SK-MEL-5 (cell line): Measurements from ENCODE around the gene RBMS1. TPM values are rescaled to one million over a fixed set of nuclear protein-coding genes. Genes with fewer than 3 reads are reported as not detected.
"Not testable (repeated sequence)": the region's sequence is repeated elsewhere in the genome, so short reads cannot be mapped to it uniquely, and the experiment has no call there.

Experiments used
- DNase-seq: peaks from one replicate; pipeline ENCODE4 v3.0.0-alpha.2; 2016; ENCODE audit warnings: low read depth, low spot score
- in situ Hi-C: cut with HindIII; loops from 2 replicates; pipeline ENCODE4 v1.10.0; 2016; ENCODE audit warnings: low sequenced_read_pairs, high pct_unique_total_duplicates, low pct_unique_long_range_greater_than_20kb
- total RNA-seq: library from RNA; depleted of rRNA; stranded (reverse); fragments of >200 nt; shearing (Covaris generic); gene quantifications from 2 replicates; pipeline ENCODE4 v1.2.3, GENCODE V29; 2014

RBMS1 gene
- total RNA-seq, 1 experiment from 2014 or later, result 56.8 TPM

DNA sequence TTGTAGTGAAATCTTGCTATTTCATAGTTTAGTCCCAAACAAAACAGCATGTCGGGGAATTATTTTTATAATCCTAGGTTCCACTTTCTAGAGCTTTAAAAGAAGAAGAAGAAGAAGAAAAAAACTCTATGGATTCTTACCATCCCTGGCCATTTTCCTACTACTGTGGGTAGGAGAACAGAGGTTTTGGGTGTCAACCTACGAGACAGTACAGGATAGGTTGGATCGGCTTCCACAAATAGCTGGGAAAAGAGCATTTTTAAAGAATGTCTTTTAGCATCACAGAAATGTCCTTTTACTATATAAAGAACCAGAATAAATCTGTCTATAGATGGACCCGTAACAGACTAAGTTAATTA lies 65.2 kb downstream of the RBMS1 start:
- no peak for DNase-seq
- in situ Hi-C loops, result no loop called here

DNA sequence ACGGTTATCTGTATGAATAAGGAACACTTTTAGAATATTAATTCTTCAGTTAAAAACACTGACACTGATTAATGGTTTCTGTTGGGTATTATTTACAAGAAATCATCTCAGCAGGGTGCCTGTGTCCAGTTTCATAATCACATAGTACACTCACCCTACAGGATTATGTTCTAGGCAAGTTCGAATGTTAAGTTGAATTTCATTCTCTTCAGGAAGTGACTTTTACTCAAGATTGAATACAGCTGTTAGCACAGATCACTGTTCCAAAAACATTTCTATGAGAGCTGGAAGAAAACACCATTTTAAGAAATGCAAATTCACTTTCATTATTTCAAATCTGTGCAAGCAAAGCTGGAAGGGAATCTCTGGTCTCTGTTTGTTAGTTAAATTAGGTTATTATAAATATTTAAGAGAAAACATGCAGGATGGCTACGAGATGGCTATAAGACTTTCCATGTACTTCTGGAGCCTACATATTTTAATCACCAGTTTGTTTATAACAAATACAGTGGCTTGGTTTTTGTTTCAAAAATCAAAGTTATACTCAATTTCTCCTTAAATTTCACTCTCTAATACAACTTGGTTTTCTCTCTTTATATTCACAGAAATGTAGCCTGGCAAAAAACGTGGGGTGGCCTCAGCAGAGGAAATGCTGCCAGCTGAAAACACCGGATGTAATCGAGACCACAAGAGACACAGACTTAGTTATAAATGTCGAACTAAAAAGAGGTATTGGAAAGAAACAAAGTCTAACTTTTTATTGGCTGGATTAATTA lies 65.8 kb downstream of the RBMS1 start:
- DNase-seq, result peak; percentile 30
- in situ Hi-C loops, result no loop called here

DNA sequence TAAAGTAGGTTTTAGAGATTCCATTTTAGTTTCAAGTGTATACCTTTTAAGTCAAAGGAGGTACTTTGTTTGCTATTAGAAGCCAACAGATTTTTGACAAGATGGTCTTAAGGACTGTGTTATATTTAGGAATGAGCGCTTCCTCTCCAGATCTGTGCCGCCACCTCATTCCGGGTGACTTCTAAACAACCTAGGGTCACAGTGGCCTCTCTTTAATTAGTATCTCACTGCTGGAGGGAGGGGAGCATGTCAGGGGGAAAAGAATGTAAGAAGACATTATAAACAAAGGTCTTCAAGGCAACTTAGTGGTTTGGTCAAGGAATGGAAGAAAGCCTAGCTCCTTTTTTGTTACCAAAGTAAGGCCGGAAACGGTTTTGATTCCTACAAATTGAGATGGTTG lies 67.0 kb downstream of the RBMS1 start:
- DNase-seq, result no peak

DNA sequence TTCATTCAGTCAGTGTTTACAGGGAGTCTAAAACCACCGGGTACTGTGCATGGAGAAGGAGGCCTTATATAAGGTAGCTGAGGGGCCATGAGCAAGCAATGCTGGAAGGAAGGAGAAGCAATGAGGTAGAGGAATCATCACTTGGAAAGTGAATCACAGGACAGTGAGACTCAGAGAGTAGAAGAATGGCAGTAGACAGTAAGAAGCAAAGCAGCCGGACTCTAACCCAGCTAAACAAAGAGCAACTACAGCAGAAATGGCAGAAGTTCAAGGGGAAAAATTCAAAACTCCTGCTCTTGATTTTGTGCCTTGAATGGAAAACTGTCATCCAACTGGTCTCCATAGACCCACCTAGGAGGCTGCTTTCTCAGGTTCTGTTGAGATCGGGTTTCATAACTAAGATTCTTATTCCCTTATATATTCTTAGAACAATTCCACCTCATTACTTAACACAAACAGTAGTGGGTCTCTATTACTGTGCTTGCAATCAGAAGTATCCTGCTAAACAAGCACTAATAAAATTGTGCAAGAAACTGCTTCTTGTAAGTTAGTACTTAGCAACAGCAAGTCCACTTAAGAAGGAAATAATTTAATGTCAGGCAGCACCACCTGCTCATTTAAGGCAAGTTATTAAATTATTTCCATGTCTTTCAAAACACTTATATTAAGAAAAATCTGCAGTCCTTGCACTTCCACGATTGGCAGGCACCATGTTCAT lies 68.0 kb downstream of the RBMS1 start:
- in situ Hi-C loops, result no loop called here
- no peak for DNase-seq

More for the DNA sequence above, 67.0 kb downstream of the RBMS1 start:
- in situ Hi-C loops, result no loop called here

DNA sequence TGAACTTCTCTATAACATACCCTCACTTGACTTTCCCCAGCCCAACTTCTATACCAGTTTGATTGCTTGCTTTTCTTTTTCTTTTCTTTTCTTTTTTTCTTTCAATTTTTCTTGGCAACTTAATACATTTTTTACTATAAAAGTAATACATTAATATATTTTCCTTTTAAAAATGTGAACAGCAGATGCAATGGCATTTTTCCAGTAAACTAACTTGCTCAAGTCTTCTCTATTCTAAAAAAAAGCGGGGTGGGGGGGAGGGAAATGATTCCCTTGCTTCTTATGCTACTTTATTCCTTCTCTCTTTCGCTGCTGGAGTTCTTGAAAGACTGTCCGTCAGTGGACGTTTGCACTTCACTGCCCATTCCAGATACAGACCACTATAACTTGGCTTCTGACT lies 70.5 kb downstream of the RBMS1 start:
- in situ Hi-C loops, result no loop called here
- no peak for DNase-seq

DNA sequence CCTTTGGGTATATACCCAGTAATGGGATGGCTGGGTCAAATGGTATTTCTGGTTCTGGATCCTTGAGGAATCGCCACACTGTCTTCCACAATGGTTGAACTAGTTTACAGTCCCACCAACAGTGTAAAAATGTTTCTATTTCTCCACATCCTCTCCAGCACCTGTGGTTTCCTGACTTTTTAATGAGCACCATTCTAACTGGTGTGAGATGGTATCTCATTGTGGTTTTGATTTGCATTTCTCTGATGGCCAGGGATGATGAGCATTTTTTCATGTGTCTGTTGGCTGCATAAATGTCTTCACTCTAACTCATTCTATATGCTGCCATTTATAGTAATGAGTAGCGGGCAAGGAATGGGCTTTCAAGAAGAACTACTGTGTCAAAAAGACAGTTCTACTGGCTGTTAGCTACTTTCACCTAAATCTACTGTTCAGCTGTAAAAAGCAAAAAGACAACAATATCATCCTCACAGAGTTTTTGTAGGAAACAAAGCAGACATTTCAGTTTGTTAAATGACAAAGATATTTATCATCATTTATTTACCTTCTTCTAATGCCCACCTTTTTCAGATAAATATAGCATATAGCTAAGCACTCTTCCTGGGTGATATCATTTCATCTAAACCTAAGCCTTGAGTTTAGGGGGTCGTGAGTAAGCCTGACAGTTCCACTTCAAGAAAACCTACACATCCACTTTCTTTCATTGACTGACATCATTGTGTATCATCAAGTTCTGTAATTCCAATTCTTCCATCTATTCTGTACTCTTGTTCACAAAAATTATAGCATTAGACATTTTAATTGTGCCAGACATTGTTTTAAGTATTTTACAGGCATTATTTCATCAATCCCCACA lies 71.7 kb downstream of the RBMS1 start:
- in situ Hi-C loops, DNase-seq: not testable (repeated sequence)

DNA sequence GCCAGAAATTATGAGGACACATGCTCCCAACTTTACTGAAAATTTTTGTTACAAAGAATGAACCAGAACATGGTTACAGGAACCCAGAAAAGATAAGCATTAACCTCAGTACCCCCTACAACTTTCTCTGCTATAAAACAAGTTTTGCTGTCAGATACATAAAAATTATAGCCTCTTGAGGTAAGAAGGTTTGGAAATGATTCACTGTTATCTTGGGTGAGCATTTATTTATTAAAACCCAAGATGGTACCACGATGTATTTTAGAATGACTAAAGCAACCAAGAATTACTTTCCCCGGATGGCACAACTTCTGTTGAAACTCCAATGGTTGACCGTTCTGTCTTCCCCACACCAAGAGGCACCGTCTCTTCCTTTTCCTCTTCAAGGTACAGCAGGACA lies 72.9 kb downstream of the RBMS1 start:
- no peak for DNase-seq
- in situ Hi-C loops, result no loop called here

DNA sequence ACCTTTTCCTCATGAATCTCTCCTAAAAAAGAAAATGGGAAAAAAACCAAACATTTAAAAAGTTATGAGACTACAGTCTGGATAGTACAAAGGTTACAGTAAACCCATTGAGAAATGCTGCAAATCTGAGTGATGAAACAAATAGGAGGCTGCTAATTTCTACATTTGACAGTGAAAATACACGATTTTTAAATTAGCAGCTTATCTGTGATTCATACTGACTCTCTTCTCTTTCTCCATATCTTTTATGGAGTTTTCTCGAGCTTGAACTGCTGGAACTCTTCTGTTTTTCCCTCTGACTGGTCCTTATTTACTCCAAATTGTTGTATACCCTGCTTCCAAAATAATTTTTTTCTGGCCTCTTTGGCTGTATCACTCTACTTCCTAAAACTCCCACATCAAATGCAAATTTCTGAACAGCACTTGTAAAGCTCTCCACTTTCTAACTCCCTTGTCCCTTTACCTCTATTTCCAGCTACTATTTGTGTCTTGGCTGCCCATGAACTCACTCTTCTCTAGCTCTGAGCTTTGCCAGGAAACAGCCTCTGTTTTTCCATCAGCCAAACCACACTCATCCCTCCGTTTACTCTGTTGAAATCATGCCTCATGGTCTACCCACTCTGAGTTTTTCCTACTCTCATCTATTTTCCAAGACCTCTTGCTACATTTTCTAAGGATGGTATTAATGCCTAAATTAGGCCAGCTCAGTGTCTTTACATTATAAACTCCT lies 73.7 kb downstream of the RBMS1 start:
- in situ Hi-C loops, result no loop called here
- no peak for DNase-seq

DNA sequence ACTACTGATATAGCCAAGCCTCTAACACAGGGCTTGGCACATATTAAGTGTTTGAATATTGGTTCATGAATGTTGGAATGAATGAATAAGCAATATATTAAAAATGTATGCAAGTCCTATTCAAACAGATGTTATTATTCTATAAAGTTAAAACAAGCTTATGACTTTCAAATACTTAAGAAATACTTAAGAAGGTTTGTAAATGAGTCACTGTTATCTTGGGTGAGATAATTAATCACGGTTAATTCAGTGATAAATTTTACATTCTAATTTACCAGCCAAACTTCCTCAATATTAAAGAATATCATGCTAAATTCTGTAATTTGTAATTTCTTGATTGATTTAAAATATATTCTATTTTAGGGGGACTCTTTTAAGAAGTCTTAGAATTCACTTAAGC lies 74.8 kb downstream of the RBMS1 start:
- DNase-seq, result no peak
- in situ Hi-C loops, result no loop called here

DNA sequence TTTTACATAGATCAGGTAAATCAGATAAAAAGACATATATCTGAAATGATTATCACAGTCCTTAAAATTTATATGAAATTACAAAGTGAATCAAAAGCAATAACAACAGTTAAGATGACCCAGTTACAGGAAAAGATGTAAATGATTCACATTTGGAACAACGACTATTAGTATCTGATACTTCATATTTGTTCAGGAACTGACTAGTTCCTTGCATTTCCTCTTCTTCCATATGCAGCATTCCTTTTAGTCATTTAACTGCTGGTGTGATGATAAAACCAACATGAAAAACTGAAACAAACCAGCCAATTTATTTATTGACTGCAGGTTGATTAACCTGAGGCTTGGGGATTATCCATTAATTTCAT lies 75.2 kb downstream of the RBMS1 start:
- in situ Hi-C loops, result no loop called here
- DNase-seq, result no peak

DNA sequence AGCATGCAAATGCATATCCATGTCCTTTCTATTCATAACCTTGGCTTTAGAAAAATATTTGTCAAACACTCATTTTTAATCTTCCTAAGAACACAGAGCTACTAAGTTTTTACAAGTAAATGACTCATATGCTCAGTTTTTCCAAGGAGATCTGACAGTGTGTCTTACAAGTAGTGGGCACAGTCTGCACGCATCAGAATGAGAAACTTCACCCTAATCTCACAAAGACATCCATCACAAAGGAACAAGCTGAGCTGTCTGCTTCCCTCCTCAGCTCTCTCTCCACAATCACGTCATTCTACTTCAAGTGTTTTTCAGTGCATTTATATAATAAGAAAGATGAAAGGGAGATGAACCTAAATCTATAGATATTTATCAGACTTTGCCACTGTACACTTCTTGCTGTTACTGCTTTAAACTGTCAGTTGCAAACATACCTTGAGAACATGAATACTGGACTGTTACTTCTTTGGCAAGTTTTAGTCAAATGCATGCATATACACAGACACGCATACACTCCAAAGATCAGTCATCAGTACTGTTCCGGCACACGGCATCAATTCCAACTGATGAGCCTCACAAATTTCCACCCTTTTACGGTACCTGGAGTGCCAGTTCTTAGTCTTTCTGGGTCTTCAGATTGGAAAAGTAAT lies 75.7 kb downstream of the RBMS1 start:
- DNase-seq, result no peak
- in situ Hi-C loops, result no loop called here

DNA sequence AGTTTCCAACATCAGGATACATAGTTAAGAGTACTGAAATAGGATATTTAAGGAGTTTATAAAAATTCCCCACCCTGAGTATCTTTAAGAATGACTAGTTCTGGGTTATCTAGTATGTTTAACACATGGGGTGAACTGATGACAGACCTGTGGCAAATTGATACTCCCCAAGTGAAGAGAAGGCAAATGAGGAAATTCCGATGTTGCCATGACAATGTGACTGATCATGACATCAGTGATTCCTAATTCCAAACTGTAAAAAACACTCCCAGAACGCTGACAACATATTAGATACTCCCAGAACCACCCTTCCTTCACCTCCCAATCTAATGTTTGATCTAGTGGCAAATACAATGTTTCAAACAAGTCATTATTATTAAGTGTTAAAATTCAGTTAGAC lies 77.6 kb downstream of the RBMS1 start:
- DNase-seq, result no peak
- in situ Hi-C loops, result no loop called here

DNA sequence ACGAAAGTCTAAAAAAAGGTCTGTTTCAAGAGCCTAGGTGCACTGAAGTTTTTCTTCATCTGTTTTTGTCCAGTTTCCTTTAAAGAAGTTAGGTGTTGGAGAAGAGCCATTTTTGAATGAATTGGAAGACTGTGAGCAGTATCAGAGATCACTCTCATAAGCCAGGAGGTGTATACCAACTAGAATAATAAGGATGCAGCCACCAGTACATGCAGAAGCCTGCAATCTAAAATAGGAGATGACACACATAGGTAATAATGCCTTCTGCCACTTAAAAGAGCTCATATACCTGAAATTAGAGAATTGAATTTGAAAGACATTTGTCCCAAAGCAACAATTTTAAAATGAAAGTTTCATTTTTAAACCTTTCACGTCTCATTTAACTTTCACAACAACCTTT lies 81.7 kb downstream of the RBMS1 start:
- in situ Hi-C loops, result no loop called here
- no peak for DNase-seq

DNA sequence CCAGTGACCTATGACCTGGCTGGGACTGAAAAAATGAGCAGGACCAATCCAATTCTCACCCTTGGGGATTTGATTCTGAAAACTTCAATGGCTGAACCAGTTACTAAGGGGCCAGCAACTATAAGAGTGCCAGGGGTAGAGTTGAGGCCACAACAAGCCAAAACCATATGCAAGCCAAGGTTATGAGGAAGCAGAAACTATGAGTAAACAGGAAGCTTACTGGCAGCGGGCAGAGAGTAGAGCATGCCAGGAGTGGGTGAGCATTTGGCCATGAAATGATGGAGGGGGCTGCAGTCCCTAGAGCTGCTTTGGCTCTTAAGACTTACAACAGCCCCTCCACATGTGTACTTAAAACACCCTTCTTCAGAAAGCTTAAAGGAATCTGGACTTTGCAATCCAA lies 82.4 kb downstream of the RBMS1 start:
- in situ Hi-C loops, result no loop called here
- DNase-seq, result no peak

DNA sequence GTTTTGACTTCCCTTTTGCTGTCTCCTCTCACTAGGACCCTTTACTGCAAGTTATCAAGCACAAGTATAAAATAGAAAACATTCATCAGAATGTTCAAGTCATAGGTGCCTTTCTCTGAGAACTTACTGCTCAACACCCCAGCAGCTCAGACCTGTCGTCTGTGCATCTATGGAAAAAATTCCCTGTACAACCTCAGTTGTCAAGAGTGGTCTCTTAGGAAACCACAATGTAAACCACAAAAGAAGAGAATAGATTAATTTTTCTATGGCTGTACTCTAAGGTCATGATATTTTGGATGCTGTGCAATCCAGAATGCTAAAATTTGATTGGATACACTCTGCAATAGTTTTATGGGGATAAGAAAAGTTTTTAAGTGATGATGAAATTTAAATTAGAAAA lies 84.1 kb downstream of the RBMS1 start:
- no peak for DNase-seq
- in situ Hi-C loops, result no loop called here

DNA sequence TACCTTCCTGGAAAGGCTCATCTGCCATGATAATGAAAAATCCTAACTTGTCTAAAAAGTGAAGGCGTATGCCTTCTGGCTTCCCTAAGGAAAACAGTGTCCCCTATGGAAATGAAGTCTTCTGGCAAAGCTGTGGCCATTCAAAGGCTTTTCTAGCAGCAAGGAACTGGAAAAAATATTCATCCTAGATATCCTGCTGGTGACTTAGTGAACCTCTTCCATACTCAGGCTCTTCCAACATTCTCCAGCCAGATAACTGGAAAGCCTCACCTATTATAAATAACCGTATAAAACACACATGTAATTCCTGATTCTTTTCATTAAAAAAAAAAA lies 84.7 kb downstream of the RBMS1 start:
- in situ Hi-C loops, result no loop called here
- no peak for DNase-seq

DNA sequence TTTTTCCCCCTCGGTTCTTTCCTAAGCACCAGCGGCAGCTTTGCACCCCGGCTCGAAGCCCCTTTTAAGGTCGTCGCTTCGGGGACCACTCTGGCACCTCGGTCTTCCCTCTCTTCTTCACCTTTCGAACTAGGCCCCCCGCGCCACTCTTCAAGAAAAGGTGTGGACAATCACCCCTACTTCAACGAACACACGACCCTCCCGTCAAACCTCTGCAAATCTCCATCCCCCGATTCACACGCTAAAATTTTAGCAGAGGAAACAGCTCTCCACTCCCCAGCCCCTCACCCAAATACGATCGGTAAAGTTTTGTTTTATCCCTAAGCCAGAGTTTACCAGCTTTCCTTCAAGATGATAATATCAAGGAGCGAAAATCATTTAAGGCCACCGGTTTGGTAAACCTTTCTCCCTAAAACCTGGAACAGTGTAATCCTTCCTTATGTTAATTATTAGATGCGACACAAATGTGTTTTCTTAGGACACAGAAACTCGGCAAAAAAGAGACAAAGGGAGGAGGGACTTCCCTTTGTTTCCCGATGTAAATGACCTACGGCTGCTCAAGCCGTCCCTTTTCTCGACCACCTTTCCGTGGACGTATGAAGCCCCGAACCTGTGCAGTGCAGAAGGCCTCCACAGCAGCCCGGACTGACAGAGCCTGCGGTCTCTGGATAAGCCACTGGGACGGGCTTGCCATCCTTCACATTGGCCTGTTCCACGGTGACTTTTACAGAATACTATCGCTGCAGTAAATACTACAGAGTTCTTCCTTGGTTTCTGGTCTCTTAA lies 85.2 kb downstream of the RBMS1 start:
- in situ Hi-C loops, result no loop called here
- DNase-seq, result no peak
